ENCODE data around the gene PIP5KL1. TPM values are rescaled to one million over a fixed set of nuclear protein-coding genes. Genes with fewer than 3 reads are reported as not detected.

The PIP5KL1 gene
- polyA plus RNA-seq, 1 donor (not counting 4 experiments of a cell fraction or from before 2014, with no cell fraction given): 4.4 TPM

- no peak overlapping the region for H3K27ac ChIP-seq (ENCODE audit: control insufficient read depth, insufficient read depth, low read length)
- H3K4me3 ChIP-seq (ENCODE audit: control insufficient read depth in 2 of 3, extremely low read depth in 1 of 3, insufficient read depth in 2 of 3, low read depth in 1 of 3, low read length in 3 of 3): no peak overlapping the region
- H3K4me2 ChIP-seq (ENCODE audit: control insufficient read depth, extremely low read depth, insufficient read depth, low read depth, low read length): no peak overlapping the region
- no peaks in the 10 kb centered on the region for H3K9me1 ChIP-seq (ENCODE audit: control insufficient read depth, extremely low read depth, insufficient read depth, low read length)
- H3K36me3 ChIP-seq (ENCODE audit: control insufficient read depth in 2 of 2, extremely low read depth in 1 of 2, insufficient read depth in 2 of 2, low read length in 2 of 2): peaks cover 5 to 10% of the 10 kb centered on the region in 2 experiments
- H3K4me1 ChIP-seq (ENCODE audit: control insufficient read depth, extremely low read depth, insufficient read depth, low read length): no peaks in the 10 kb centered on the region
- no peaks in the 10 kb centered on the region for H3K79me2 ChIP-seq (ENCODE audit: control insufficient read depth, insufficient read depth, low read length)
- no peaks in the 10 kb centered on the region for H3K27me3 ChIP-seq (ENCODE audit: control insufficient read depth, extremely low read depth, insufficient read depth, low read length)
- dilution Hi-C loops (cut with MboI; ENCODE audit: extremely low pct_ligation_motif_present, low sequenced_read_pairs): loop anchor here (25.0 kb wide), 1 partner anchor 118 kb away; the partner anchor contains the start of genes NAIF1 and SLC25A25
- H2AFZ ChIP-seq (ENCODE audit: control insufficient read depth, low read length): no peak overlapping the region
- no peaks in the 10 kb centered on the region for H3K9me3 ChIP-seq (ENCODE audit: control insufficient read depth, low read depth, low read length)
- H4K20me1 ChIP-seq (ENCODE audit: control insufficient read depth, extremely low read depth, insufficient read depth, low read length): peaks cover 9% of the 10 kb centered on the region
- TF ChIP-seq CTCF (optimal IDR thresholded peaks at IDR 0.05 in 1 of 3, IDR thresholded peaks at IDR 0.05 in 1 of 3, conservative IDR thresholded peaks at IDR 0.05 in 1 of 3; ENCODE audit: extremely low read depth in 1 of 3, insufficient read depth in 2 of 3, low read length in 3 of 3) (no peak), EZH2 (IDR thresholded peaks at IDR 0.05; ENCODE audit: low read length) (no peak)
- no peak overlapping the region for H3K9ac ChIP-seq (ENCODE audit: control insufficient read depth, extremely low read depth, insufficient read depth, low read length)
- DNase-seq (ENCODE audit: low read depth, low spot score) (no peak), FAIRE-seq (no peak)
These were observed 14.1 kb upstream of the PIP5KL1 start for GRCh38 chr9:127944586-127945218.

GRCh38 chr9:127943731-127944144 is 13.2 kb upstream of the PIP5KL1 start:
- H3K4me1 ChIP-seq (ENCODE audit: control insufficient read depth, extremely low read depth, insufficient read depth, low read length): no peaks in the 10 kb centered on the region
- no peak for DNase-seq (ENCODE audit: low read depth, low spot score)
- FAIRE-seq: no peak
- TF ChIP-seq CTCF (optimal IDR thresholded peaks at IDR 0.05 in 1 of 3, IDR thresholded peaks at IDR 0.05 in 1 of 3, conservative IDR thresholded peaks at IDR 0.05 in 1 of 3; ENCODE audit: extremely low read depth in 1 of 3, insufficient read depth in 2 of 3, low read length in 3 of 3) (peak in 2 of 3 experiments; percentile 87 to 95), EZH2 (IDR thresholded peaks at IDR 0.05; ENCODE audit: low read length) (no peak)
- dilution Hi-C loops (cut with MboI; ENCODE audit: extremely low pct_ligation_motif_present, low sequenced_read_pairs): loop anchor here (25.0 kb wide), 1 partner anchor 119 kb away; the partner anchor contains the start of genes NAIF1 and SLC25A25
- no peak overlapping the region for H3K4me3 ChIP-seq (ENCODE audit: control insufficient read depth in 2 of 3, extremely low read depth in 1 of 3, insufficient read depth in 2 of 3, low read depth in 1 of 3, low read length in 3 of 3)
- no peaks in the 10 kb centered on the region for H3K79me2 ChIP-seq (ENCODE audit: control insufficient read depth, insufficient read depth, low read length)
- H4K20me1 ChIP-seq (ENCODE audit: control insufficient read depth, extremely low read depth, insufficient read depth, low read length): peaks cover 9% of the 10 kb centered on the region
- no peak overlapping the region for H3K9ac ChIP-seq (ENCODE audit: control insufficient read depth, extremely low read depth, insufficient read depth, low read length)
- no peak overlapping the region for H3K4me2 ChIP-seq (ENCODE audit: control insufficient read depth, extremely low read depth, insufficient read depth, low read depth, low read length)
- H3K9me1 ChIP-seq (ENCODE audit: control insufficient read depth, extremely low read depth, insufficient read depth, low read length): no peaks in the 10 kb centered on the region
- H2AFZ ChIP-seq (ENCODE audit: control insufficient read depth, low read length): no peak overlapping the region
- no peaks in the 10 kb centered on the region for H3K9me3 ChIP-seq (ENCODE audit: control insufficient read depth, low read depth, low read length)
- H3K36me3 ChIP-seq (ENCODE audit: control insufficient read depth in 2 of 2, extremely low read depth in 1 of 2, insufficient read depth in 2 of 2, low read length in 2 of 2): peaks cover 5 to 10% of the 10 kb centered on the region in 2 experiments
- H3K27ac ChIP-seq (ENCODE audit: control insufficient read depth, insufficient read depth, low read length): no peak overlapping the region
- H3K27me3 ChIP-seq (ENCODE audit: control insufficient read depth, extremely low read depth, insufficient read depth, low read length): no peaks in the 10 kb centered on the region

Data from keratinocyte (primary cell).